B cell (primary cell): ENCODE results near the gene FMOD. TPM values are rescaled to one million over a fixed set of nuclear protein-coding genes. Genes with fewer than 3 reads are reported as not detected.

ENCODE experiments used
- ATAC-seq: fragments of 200-7000 bp; cut with Tn5 transposase; one replicate; pipeline ENCODE4 v1.10.0; 2021; ENCODE audit warnings: low read depth, mild to moderate bottlenecking, moderate number of reproducible peaks, moderate library complexity
- CTCF ChIA-PET: fragments of 350-600 bp; sonication (Branson Sonifier 250); formaldehyde crosslinking; loops from one replicate; lab custom pipeline; 2021; ENCODE audit warnings: antibody characterized with exemption, inconsistent platforms; lab: Charles Lee
- POLR2A ChIA-PET: fragments of 350-600 bp; sonication (Branson Sonifier 250); formaldehyde crosslinking; loops from one replicate; lab custom pipeline; 2021; ENCODE audit warnings: antibody characterized with exemption; lab: Charles Lee
- DNase-seq: peaks from one replicate; pipeline ENCODE4 v3.0.0; 2013
- H2AFZ ChIP-seq: 2 replicates; pipeline ENCODE4 v1.6.1; 2012; ENCODE audit warnings: mild to moderate bottlenecking, low read depth, low read length; ENCODE audit not compliant: insufficient read depth, poor library complexity, severe bottlenecking
- H3K27ac ChIP-seq, 2 donors: 1 replicate in 1 of 2; 2 replicates in 1 of 2; pipeline ENCODE4 v1.5.1; 2012 to 2013; ENCODE audit warnings: low read length in 2 of 2, mild to moderate bottlenecking in 2 of 2, moderate library complexity in 1 of 2
- H3K27me3 ChIP-seq, 4 experiments: fragments of 200-600 bp in 1 of 4; sonication (generic) in 1 of 4; replicated peaks in 1 of 4; 1 replicate in 2 of 4; 2 replicates in 2 of 4; pipeline versions ENCODE4 v1.6.1 to v1.7.0; 2013 to 2016; ENCODE audit warnings: low read length in 3 of 4, mild to moderate bottlenecking in 2 of 4, mixed read lengths in 1 of 4, moderate library complexity in 1 of 4; ENCODE audit not compliant: insufficient read depth in 4 of 4, control insufficient read depth in 3 of 4; ENCODE audit errors: control extremely low read depth in 1 of 4
- H3K36me3 ChIP-seq, 2 experiments: replicated peaks in 1 of 2; 1 replicate in 1 of 2; 2 replicates in 1 of 2; pipeline versions ENCODE4 v1.6.1 to v1.7.1; 2013; ENCODE audit warnings: low read length in 1 of 2; ENCODE audit not compliant: insufficient read depth in 2 of 2, control insufficient read depth in 1 of 2; ENCODE audit errors: control extremely low read depth in 1 of 2, extremely low read depth in 1 of 2
- H3K4me1 ChIP-seq, 2 donors: fragments of 200-600 bp in 1 of 2; sonication (generic) in 1 of 2; 1 replicate in 1 of 2; 2 replicates in 1 of 2; pipeline versions ENCODE4 v1.5.1 to v1.6.1; 2013 to 2017; ENCODE audit warnings: low read length in 2 of 2; ENCODE audit not compliant: control insufficient read depth in 2 of 2, insufficient read depth in 2 of 2
- H3K4me2 ChIP-seq: replicated peaks from 2 replicates; pipeline ENCODE3; 2012; ENCODE audit warnings: mild to moderate bottlenecking, low read depth, low read length; ENCODE audit not compliant: poor library complexity, severe bottlenecking
- H3K4me3 ChIP-seq, 5 experiments: fragments of 200-600 bp in 1 of 5; sonication (generic) in 1 of 5; 1 replicate in 3 of 5; 2 replicates in 2 of 5; pipeline versions ENCODE4 v1.5.1 to v1.7.0; 2011 to 2016; ENCODE audit warnings: low read length in 4 of 5, mild to moderate bottlenecking in 4 of 5, low read depth in 2 of 5, control low read depth in 1 of 5, moderate library complexity in 1 of 5; ENCODE audit not compliant: insufficient read depth in 1 of 5; ENCODE audit errors: control extremely low read depth in 1 of 5, extremely low read depth in 1 of 5
- H3K79me2 ChIP-seq: fragments of 200-600 bp; sonication (generic); one replicate; pipeline ENCODE4 v1.6.0; 2016; ENCODE audit warnings: low read length; ENCODE audit not compliant: control insufficient read depth, insufficient read depth
- H3K9ac ChIP-seq: fragments of 200-600 bp; sonication (generic); 2 replicates; pipeline ENCODE4 v1.6.1; 2017; ENCODE audit warnings: mild to moderate bottlenecking, low read length, moderate library complexity
- H3K9me3 ChIP-seq, 3 donors: one replicate each; pipeline versions ENCODE4 v1.6.1 to v1.7.1; 2013; ENCODE audit warnings: low read length in 2 of 3; ENCODE audit not compliant: control insufficient read depth in 2 of 3, insufficient read depth in 1 of 3; ENCODE audit errors: control extremely low read depth in 1 of 3
- H4K20me1 ChIP-seq: 2 replicates; pipeline ENCODE4 v1.6.0; 2012; ENCODE audit warnings: mild to moderate bottlenecking, low read length; ENCODE audit not compliant: insufficient read depth, control insufficient read depth, poor library complexity, severe bottlenecking
- H3K27ac Mint-ChIP-seq: one replicate; pipeline ENCODE4 v1.8.0; 2021; ENCODE audit warnings: mixed read lengths
- H3K27me3 Mint-ChIP-seq: one replicate; pipeline ENCODE4 v1.8.0; 2021; ENCODE audit warnings: mixed read lengths
- H3K4me1 Mint-ChIP-seq: one replicate; pipeline ENCODE4 v1.8.0; 2021; ENCODE audit warnings: mixed read lengths
- H3K4me3 Mint-ChIP-seq: one replicate; pipeline ENCODE4 v1.8.0; 2021; ENCODE audit warnings: mixed read lengths
- H3K9me3 Mint-ChIP-seq: one replicate; pipeline ENCODE4 v1.8.0; 2022; ENCODE audit warnings: mixed read lengths; ENCODE audit not compliant: insufficient read depth
- CTCF ChIP-seq: fragments of 200-600 bp; IDR thresholded peaks from one replicate; pipeline ENCODE4 v1.8.0; 2022; ENCODE audit warnings: antibody characterized with exemption, mild to moderate bottlenecking
- EZH2 ChIP-seq: IDR thresholded peaks from 2 replicates; pipeline ENCODE4 v1.6.1; 2012; ENCODE audit warnings: borderline replicate concordance, low read depth, mild to moderate bottlenecking, moderate library complexity, low read length; ENCODE audit not compliant: insufficient read depth, poor library complexity, severe bottlenecking
- WGBS: methylation state at CpG from one replicate; pipeline ENCODE4 v1.1.5; 2013; ENCODE audit warnings: missing lambda C conversion rate; ENCODE audit not compliant: insufficient coverage; 5-methylcytosine and 5-hydroxymethylcytosine counted together
- intact Hi-C: fragments of 100-400 bp; cut with micrococcal nuclease; formaldehyde crosslinking; loops from one replicate; pipeline ENCODE4 v1.10.0; 2022
- polyA plus RNA-seq: library from polyadenylated mRNA; depleted of rRNA; stranded (reverse); fragments of >200 nt; gene quantifications from 2 replicates; pipeline ENCODE4 v1.2.3, GENCODE V29; 2012
- total RNA-seq, 2 donors: library from RNA; stranded (reverse); fragments of 120-200 nt in 1 of 2; gene quantifications; 1 replicate in 1 of 2; 2 replicates in 1 of 2; pipeline versions ENCODE4 v1.2.3 to v1.2.4, GENCODE V29; 2013 to 2022

The FMOD gene
- total and polyA plus RNA-seq, 2 donors (not counting 1 experiment from before 2014, with no cell fraction given), result not detected

- peaks cover 0 to 1% (median 0%) of the 10 kb centered on the region in 3 donors for H3K9me3 ChIP-seq
- DNase-seq (no peak), ATAC-seq (no peak)
- no peaks in the 10 kb centered on the region for H4K20me1 ChIP-seq
- ChIA-PET POLR2A (no interaction called here), CTCF (interaction anchor here (1.0 kb wide), 1 partner anchor 56 kb away, joined by 5 read pairs; no protein-coding TSS in a partner anchor)
- Mint-ChIP-seq H3K27ac (no peak overlapping the region), H3K4me1 (no peaks in the 10 kb centered on the region), H3K9me3 (no peaks in the 10 kb centered on the region), H3K27me3 (peaks cover 31% of the 10 kb centered on the region), H3K4me3 (no peak overlapping the region)
- H3K4me2 ChIP-seq, result no peak overlapping the region
- H3K36me3 ChIP-seq, result no peaks in the 10 kb centered on the region
- no peak overlapping the region for H3K27ac ChIP-seq
- no peaks in the 10 kb centered on the region for H3K27me3 ChIP-seq
- H3K79me2 ChIP-seq, result no peaks in the 10 kb centered on the region
- intact Hi-C loops, result no loop called here
- H2AFZ ChIP-seq, result no peak overlapping the region
- H3K4me1 ChIP-seq, result no peaks in the 10 kb centered on the region
- H3K4me3 ChIP-seq, result no peak overlapping the region
- H3K9ac ChIP-seq, result no peak overlapping the region
- TF ChIP-seq CTCF, result no peak
- TF ChIP-seq EZH2, result no peak
- WGBS, result no CpG with 5 or more reads among the region's 6 CpGs
Measured at GRCh38 chr1:203395751-203396150, 44.8 kb upstream of the FMOD start.

- TF ChIP-seq EZH2, result no peak
- TF ChIP-seq CTCF, result no peak
- ATAC-seq (no peak), DNase-seq (no peak)
- H3K4me1 Mint-ChIP-seq, result no peaks in the 10 kb centered on the region
- ChIA-PET CTCF (no interaction called here), POLR2A (no interaction called here)
- no peaks in the 10 kb centered on the region for H3K27me3 ChIP-seq
- H3K79me2 ChIP-seq, result no peaks in the 10 kb centered on the region
- H2AFZ ChIP-seq, result no peak overlapping the region
- no peaks in the 10 kb centered on the region for H3K9me3 Mint-ChIP-seq
- no peak overlapping the region for H3K27ac Mint-ChIP-seq
- no peak overlapping the region for H3K4me2 ChIP-seq
- no peaks in the 10 kb centered on the region for H3K36me3 ChIP-seq
- WGBS, result 83% methylated on average over 1 of the region's 2 CpGs
- no peak overlapping the region for H3K9ac ChIP-seq
- no peaks in the 10 kb centered on the region for H3K4me1 ChIP-seq
- H3K4me3 Mint-ChIP-seq, result no peak overlapping the region
- H3K27ac ChIP-seq, result no peak overlapping the region
- peaks cover 23% of the 10 kb centered on the region for H3K27me3 Mint-ChIP-seq
- intact Hi-C loops, result no loop called here
- peaks cover 0 to 2% (median 0%) of the 10 kb centered on the region in 3 donors for H3K9me3 ChIP-seq
- no peaks in the 10 kb centered on the region for H4K20me1 ChIP-seq
- no peak overlapping the region for H3K4me3 ChIP-seq
Measured at GRCh38 chr1:203390298-203390697, 39.4 kb upstream of the FMOD start.
